Loucy (cell line): ENCODE data around the gene IPO9.

Source experiments
- H2AFZ ChIP-seq: fragments of 200-600 bp; sonication (generic); 2 replicates; pipeline ENCODE4 v1.6.0; 2016; ENCODE audit warnings: antibody characterized with exemption, mild to moderate bottlenecking, low read length, moderate library complexity
- H3F3A ChIP-seq: fragments of 200-600 bp; 2 replicates; pipeline ENCODE4 v1.6.0; 2016; ENCODE audit warnings: antibody characterized with exemption, low read depth, mild to moderate bottlenecking
- H3K27me3 ChIP-seq: fragments of 200-600 bp; sonication (generic); 2 replicates; pipeline ENCODE4 v1.6.1; 2014; ENCODE audit warnings: low read length, mild to moderate bottlenecking; ENCODE audit not compliant: insufficient read depth, poor library complexity, severe bottlenecking
- H3K36me3 ChIP-seq: fragments of 200-600 bp; sonication (generic); 2 replicates; pipeline ENCODE4 v1.6.1; 2016; ENCODE audit warnings: low read length; ENCODE audit not compliant: insufficient read depth
- H3K4me1 ChIP-seq: fragments of 200-600 bp; sonication (generic); 2 replicates; pipeline ENCODE4 v1.5.1; 2014; ENCODE audit warnings: low read length, mild to moderate bottlenecking; ENCODE audit not compliant: insufficient read depth, poor library complexity, severe bottlenecking
- H3K4me2 ChIP-seq: fragments of 200-600 bp; sonication (generic); 2 replicates; pipeline ENCODE4 v1.6.0; 2014; ENCODE audit warnings: antibody characterized with exemption, low read length, low read depth, mild to moderate bottlenecking; ENCODE audit not compliant: poor library complexity, severe bottlenecking
- H3K4me3 ChIP-seq: fragments of 200-600 bp; sonication (generic); 2 replicates; pipeline ENCODE4 v1.5.1; 2014; ENCODE audit warnings: low read length, mild to moderate bottlenecking, mixed read lengths; ENCODE audit not compliant: poor library complexity, severe bottlenecking
- H3K79me2 ChIP-seq: fragments of 200-600 bp; sonication (generic); 2 replicates; pipeline ENCODE4 v1.6.1; 2014; ENCODE audit warnings: low read length; ENCODE audit not compliant: insufficient read depth
- H3K9ac ChIP-seq: fragments of 200-600 bp; sonication (generic); 2 replicates; pipeline ENCODE4 v1.6.0; 2014; ENCODE audit warnings: mild to moderate bottlenecking, low read depth, low read length, moderate library complexity; ENCODE audit not compliant: poor library complexity, severe bottlenecking
- H3K9me2 ChIP-seq: fragments of 200-600 bp; sonication (generic); replicated peaks from 2 replicates; pipeline ENCODE4 v1.6.1; 2016; ENCODE audit warnings: low read depth, low read length, mixed read lengths
- H3K9me3 ChIP-seq: fragments of 200-600 bp; sonication (generic); 2 replicates; pipeline ENCODE4 v1.6.1; 2014; ENCODE audit warnings: mild to moderate bottlenecking, antibody characterized with exemption, low read length, low read depth; ENCODE audit not compliant: insufficient read depth
- H4K20me1 ChIP-seq: fragments of 200-600 bp; sonication (generic); 2 replicates; pipeline ENCODE4 v1.6.0; 2014; ENCODE audit warnings: antibody characterized with exemption, low read length, mild to moderate bottlenecking; ENCODE audit not compliant: insufficient read depth, poor library complexity, severe bottlenecking
- EZH2phosphoT487 ChIP-seq: fragments of 200-600 bp; IDR thresholded peaks from 2 replicates; pipeline ENCODE4 v1.6.1; 2018; ENCODE audit warnings: antibody characterized with exemption, mild to moderate bottlenecking, moderate library complexity, borderline replicate concordance
- TF ChIP-seq, protein P1 (sequence below): fragments of 200-600 bp; sonication (generic); conservative IDR thresholded peaks from 2 replicates; pipeline ENCODE4 v1.5.1; 2014; ENCODE audit warnings: mild to moderate bottlenecking, antibody characterized with exemption, low read length

IPO9 gene

GRCh38 chr1:201809876-201810275, 19.1 kb upstream of the IPO9 start:
- no peaks in the 10 kb centered on the region for H3K27me3 ChIP-seq
- H3F3A ChIP-seq, result no peaks in the 10 kb centered on the region
- no peak overlapping the region for H3K9ac ChIP-seq
- no peaks in the 10 kb centered on the region for H3K9me2 ChIP-seq
- H3K4me1 ChIP-seq, result no peaks in the 10 kb centered on the region
- TF ChIP-seq EZH2phosphoT487, result no peak
- TF ChIP-seq, protein P1, sequence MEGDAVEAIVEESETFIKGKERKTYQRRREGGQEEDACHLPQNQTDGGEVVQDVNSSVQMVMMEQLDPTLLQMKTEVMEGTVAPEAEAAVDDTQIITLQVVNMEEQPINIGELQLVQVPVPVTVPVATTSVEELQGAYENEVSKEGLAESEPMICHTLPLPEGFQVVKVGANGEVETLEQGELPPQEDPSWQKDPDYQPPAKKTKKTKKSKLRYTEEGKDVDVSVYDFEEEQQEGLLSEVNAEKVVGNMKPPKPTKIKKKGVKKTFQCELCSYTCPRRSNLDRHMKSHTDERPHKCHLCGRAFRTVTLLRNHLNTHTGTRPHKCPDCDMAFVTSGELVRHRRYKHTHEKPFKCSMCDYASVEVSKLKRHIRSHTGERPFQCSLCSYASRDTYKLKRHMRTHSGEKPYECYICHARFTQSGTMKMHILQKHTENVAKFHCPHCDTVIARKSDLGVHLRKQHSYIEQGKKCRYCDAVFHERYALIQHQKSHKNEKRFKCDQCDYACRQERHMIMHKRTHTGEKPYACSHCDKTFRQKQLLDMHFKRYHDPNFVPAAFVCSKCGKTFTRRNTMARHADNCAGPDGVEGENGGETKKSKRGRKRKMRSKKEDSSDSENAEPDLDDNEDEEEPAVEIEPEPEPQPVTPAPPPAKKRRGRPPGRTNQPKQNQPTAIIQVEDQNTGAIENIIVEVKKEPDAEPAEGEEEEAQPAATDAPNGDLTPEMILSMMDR, result no peak
- H3K4me2 ChIP-seq, result no peak overlapping the region
- H3K4me3 ChIP-seq, result no peak overlapping the region
- H3K9me3 ChIP-seq, result no peaks in the 10 kb centered on the region
- H3K79me2 ChIP-seq, result no peaks in the 10 kb centered on the region
- no peak overlapping the region for H2AFZ ChIP-seq
- H3K36me3 ChIP-seq, result peaks cover 14% of the 10 kb centered on the region; the same call in 1 of the 2 replicates
- H4K20me1 ChIP-seq, result no peaks in the 10 kb centered on the region

DNA sequence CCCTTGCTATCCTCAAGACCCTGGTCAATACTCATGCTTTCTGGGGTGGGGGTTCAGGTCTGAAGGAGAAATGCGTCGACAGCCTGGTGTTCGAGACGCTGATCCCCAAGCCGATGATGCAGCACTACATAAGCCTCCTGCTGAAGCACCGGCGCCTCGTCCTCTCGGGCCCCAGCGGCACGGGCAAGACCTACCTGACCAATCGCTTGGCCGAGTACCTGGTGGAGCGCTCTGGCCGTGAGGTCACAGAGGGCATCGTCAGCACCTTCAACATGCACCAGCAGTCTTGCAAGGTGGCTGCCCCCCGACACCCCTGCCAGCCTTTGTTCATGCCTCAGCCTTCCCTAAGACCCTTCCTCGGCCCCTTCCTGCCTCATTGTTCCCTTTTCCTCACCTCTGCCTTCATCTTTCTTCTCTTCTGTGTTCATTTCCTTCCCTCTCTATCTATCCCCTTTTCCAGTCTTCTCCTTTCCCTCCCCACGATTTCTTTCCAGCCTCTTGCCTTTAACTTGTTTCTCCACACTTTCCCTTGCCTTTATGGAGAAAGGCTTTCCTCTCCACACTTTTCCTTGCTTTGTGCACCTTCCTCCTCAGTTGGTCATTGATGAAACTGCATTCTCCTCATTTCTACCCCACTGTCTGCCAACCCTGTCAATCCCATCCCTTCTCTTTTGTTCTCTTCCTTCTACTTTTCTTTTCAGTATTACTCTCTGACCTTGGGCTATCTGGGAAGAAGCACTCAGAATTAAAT, 18.3 kb upstream of the IPO9 start:
- no peaks in the 10 kb centered on the region for H3K9me2 ChIP-seq
- H3K4me2 ChIP-seq, result no peak overlapping the region
- no peaks in the 10 kb centered on the region for H4K20me1 ChIP-seq
- no peaks in the 10 kb centered on the region for H3K9me3 ChIP-seq
- H3K9ac ChIP-seq, result no peak overlapping the region
- no peaks in the 10 kb centered on the region for H3K4me1 ChIP-seq
- no peaks in the 10 kb centered on the region for H3K79me2 ChIP-seq
- no peak overlapping the region for H2AFZ ChIP-seq
- TF ChIP-seq, protein P1, result no peak
- no peak for TF ChIP-seq EZH2phosphoT487
- H3K4me3 ChIP-seq, result no peak overlapping the region
- peaks cover 14% of the 10 kb centered on the region; the same call in 1 of the 2 replicates for H3K36me3 ChIP-seq
- no peaks in the 10 kb centered on the region for H3F3A ChIP-seq
- no peaks in the 10 kb centered on the region for H3K27me3 ChIP-seq

DNA sequence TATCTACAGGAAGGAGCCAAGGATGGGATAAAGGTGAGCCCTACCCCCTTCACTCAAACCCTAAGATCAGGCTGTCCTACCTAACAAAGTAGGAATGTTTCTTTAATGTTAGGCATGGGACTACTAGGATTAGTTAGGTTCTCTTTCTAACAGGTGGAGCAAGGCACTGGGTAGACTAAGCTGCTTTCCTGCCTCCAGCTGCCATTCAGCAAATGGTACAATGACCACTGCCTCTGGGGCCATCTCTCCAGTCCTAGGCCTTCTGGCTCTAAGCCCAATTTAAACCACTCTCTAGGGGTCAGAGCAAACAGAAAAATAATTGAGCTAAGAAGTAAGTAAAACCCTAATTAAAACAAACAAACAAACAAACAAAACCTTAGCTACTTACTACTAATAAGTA, 15.7 kb upstream of the IPO9 start:
- Histone ChIP-seq H3K4me1 (no peaks in the 10 kb centered on the region), H3K9me2 (no peaks in the 10 kb centered on the region), H3K4me3 (no peak overlapping the region), H3K27me3 (no peaks in the 10 kb centered on the region), H3K9ac (no peak overlapping the region), H3K36me3 (peaks cover 18% of the 10 kb centered on the region; the same call in 1 of the 2 replicates), H3F3A (no peaks in the 10 kb centered on the region), H2AFZ (no peak overlapping the region), H3K79me2 (no peaks in the 10 kb centered on the region), H3K9me3 (no peaks in the 10 kb centered on the region), H3K4me2 (no peak overlapping the region), H4K20me1 (no peaks in the 10 kb centered on the region)
- TF ChIP-seq, protein P1, result no peak
- no peak for TF ChIP-seq EZH2phosphoT487
